ENCODE data around the gene TXNRD2. TPM values are rescaled to one million over a fixed set of nuclear protein-coding genes. Genes with fewer than 3 reads are reported as not detected.

Gene TXNRD2
- total RNA-seq, 4 donors from 2014 or later, result 16.7 to 33.1 (median 20.3) TPM

GRCh38 chr22:19986011-19986409 lies 44.4 kb upstream of the TXNRD2 start:
- Histone ChIP-seq H3K4me1 (peaks cover 0 to 67% (median 28%) of the 10 kb centered on the region in 3 donors), H3K4me3 (peak overlapping the region; percentile 79 to 93), H3K27ac (peak overlapping the region in 3 of 4 donors; percentile 92 to 93 (median 93)), H3K36me3 (peaks cover 0 to 10% of the 10 kb centered on the region in 2 donors), H3K27me3 (no peaks in the 10 kb centered on the region), H3K9me3 (no peaks in the 10 kb centered on the region)
- no peak for ATAC-seq
- no CpG with 5 or more reads among the region's 2 CpGs for WGBS, 2 donors (ENCODE audit: low coverage in 1 of 2)
- TF ChIP-seq POLR2A (IDR thresholded peaks at IDR 0.05) (no peak), POLR2AphosphoS5 (IDR thresholded peaks at IDR 0.05) (no peak), CTCF (IDR thresholded peaks at IDR 0.05) (no peak), EP300 (IDR thresholded peaks at IDR 0.05) (no peak)

DNA sequence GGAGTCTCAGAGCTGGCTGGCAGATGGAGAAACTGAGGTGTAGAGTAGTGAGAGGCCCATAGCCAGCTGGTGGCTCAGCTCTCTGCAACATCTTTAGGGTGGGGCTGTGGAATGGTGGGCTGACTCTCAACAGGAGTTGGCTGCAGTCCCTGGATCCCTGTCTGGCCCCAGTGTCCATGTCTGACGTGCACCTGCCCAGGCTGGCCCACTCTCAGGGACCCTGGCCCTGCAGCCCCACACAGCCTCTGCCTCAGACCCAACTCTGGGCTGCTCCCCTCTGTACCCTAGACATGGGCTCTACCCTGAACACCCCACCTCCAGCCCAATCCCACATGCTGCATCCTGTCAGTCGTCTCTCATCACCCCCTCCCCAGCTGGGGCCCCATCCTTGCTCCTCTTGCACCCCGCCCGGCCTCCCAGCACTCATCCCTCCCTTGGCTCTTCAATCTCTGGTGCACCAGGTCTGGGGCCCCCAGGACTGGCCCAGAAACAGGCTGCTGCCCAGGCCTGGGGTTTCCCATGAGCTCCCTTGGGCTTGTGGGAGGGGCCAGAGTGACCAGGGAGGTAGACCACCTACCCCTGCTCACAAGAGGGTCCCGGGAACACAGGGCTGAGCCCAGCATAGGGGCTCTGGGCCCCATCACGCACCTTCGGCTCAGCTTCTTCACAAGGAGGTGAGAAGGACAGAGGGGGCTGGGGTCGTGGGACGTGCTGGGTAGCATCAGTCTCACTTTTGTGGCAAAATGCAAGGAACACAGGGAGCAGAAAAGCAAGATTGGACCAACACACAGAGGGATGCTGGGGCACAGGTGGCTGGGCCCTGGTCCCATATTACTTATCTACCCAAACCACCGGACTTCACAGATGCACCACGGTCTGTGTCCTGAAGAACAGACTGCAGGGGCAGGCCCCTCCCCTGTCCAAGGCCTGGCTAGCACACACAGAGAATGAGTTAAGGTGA lies 43.5 kb upstream of the TXNRD2 start:
- Histone ChIP-seq H3K27me3 (no peaks in the 10 kb centered on the region), H3K4me1 (peaks cover 0 to 60% (median 25%) of the 10 kb centered on the region in 3 donors), H3K36me3 (peaks cover 0 to 19% of the 10 kb centered on the region in 2 donors), H3K9me3 (no peaks in the 10 kb centered on the region), H3K4me3 (peak overlapping the region in 1 of 2 donors; percentile 93), H3K27ac (peak overlapping the region in 3 of 4 donors; percentile 92 to 93 (median 93))
- TF ChIP-seq EP300 (IDR thresholded peaks at IDR 0.05), result no peak
- TF ChIP-seq CTCF (IDR thresholded peaks at IDR 0.05), result no peak
- no peak for TF ChIP-seq POLR2AphosphoS5 (IDR thresholded peaks at IDR 0.05)
- TF ChIP-seq POLR2A (IDR thresholded peaks at IDR 0.05), result no peak
- 80% methylated on average over 4 of the region's 11 CpGs; no CpG with 5 or more reads in 1 of the 2 donors for WGBS, 2 donors (ENCODE audit: low coverage in 1 of 2)
- ATAC-seq, result no peak

- Histone ChIP-seq H3K9me3 (no peaks in the 10 kb centered on the region), H3K4me1 (peaks cover 0 to 60% (median 25%) of the 10 kb centered on the region in 3 donors), H3K36me3 (peaks cover 0 to 28% of the 10 kb centered on the region in 2 donors), H3K27me3 (no peaks in the 10 kb centered on the region), H3K4me3 (no peak overlapping the region), H3K27ac (peak overlapping the region; percentile 19 to 93 (median 84))
- TF ChIP-seq POLR2A (IDR thresholded peaks at IDR 0.05), result no peak
- peak; percentile 30 for TF ChIP-seq POLR2AphosphoS5 (IDR thresholded peaks at IDR 0.05)
- 73 to 80% methylated on average over 2 to 4 of the region's 19 CpGs for WGBS, 2 donors (ENCODE audit: low coverage in 1 of 2)
- ATAC-seq, result peak; percentile 55
Observed at GRCh38 chr22:19984201-19984753, 42.7 kb upstream of the TXNRD2 start.

DNA sequence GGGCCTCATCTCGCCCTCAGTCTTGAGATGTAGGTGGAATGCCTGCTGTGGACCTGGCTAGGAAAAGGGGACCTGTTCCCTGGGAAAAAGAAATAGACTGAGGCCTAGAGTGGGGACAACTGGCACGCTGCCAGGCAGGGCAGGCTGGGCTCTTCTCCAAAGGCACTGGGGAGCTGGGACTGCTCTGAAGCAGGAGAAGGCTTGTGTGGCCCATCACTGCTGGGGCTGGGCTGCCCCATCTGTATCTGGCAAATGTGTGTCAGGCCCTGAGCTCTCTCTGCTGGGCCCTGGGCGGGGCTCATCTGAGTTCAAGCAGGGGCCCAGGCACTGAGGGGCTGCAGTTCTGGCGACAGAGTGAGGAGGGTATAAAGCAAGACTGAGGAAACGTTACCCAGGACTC lies 42.1 kb upstream of the TXNRD2 start:
- TF ChIP-seq POLR2AphosphoS5 (IDR thresholded peaks at IDR 0.05), result no peak
- TF ChIP-seq POLR2A (IDR thresholded peaks at IDR 0.05), result no peak
- no peak for TF ChIP-seq CTCF (IDR thresholded peaks at IDR 0.05)
- TF ChIP-seq EP300 (IDR thresholded peaks at IDR 0.05), result no peak
- Histone ChIP-seq H3K4me1 (peaks cover 0 to 60% (median 25%) of the 10 kb centered on the region in 3 donors), H3K27ac (peak overlapping the region; percentile 19 to 93 (median 84)), H3K36me3 (peaks cover 0 to 33% of the 10 kb centered on the region in 2 donors), H3K27me3 (no peaks in the 10 kb centered on the region), H3K4me3 (no peak overlapping the region), H3K9me3 (no peaks in the 10 kb centered on the region)
- no peak for ATAC-seq
- 59 to 60% methylated on average over 1 to 3 of the region's 5 CpGs for WGBS, 2 donors (ENCODE audit: low coverage in 1 of 2)

DNA sequence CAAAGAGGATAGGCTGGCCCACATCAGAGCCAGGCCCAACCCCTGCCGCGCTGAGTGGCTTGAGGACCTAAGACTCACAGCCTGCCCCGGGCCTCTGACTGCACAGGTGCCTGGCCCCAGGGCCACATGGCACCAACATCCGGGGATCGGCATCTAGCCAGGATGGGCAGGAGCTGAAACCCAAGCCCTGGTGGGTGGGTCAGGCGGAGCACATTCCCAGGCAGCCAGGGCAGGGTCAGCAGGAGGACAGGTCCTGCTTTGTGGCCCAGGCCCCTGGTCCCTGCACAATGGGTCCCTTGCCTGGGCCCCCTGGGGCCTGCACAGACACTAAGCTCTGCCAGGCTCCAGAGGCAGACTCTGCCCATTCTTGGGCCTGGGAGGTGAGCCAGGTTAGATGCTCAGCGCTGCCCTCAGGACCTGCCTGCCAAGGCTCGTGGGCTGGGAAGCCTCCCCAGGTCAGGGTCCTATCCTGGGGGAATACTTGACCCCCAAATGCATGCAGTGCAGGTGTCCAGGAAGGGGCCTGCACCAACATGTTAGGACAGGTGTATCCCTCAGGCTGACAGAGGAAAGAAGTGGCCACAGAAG lies 41.5 kb upstream of the TXNRD2 start:
- Histone ChIP-seq H3K4me3 (no peak overlapping the region), H3K27me3 (no peaks in the 10 kb centered on the region), H3K27ac (peak overlapping the region in 3 of 4 donors; percentile 75 to 93 (median 93)), H3K9me3 (no peaks in the 10 kb centered on the region), H3K36me3 (peaks cover 0 to 40% of the 10 kb centered on the region in 2 donors), H3K4me1 (peaks cover 0 to 54% (median 25%) of the 10 kb centered on the region in 3 donors)
- TF ChIP-seq POLR2AphosphoS5 (IDR thresholded peaks at IDR 0.05) (no peak), CTCF (IDR thresholded peaks at IDR 0.05) (no peak), POLR2A (IDR thresholded peaks at IDR 0.05) (no peak), EP300 (IDR thresholded peaks at IDR 0.05) (no peak)
- WGBS, 2 donors (ENCODE audit: low coverage in 1 of 2), result no CpG with 5 or more reads among the region's 8 CpGs
- ATAC-seq, result no peak
